SK-N-SH (cell line): ENCODE results near the gene XKR7. TPM values are rescaled to one million over a fixed set of nuclear protein-coding genes. Genes with fewer than 3 reads are reported as not detected.

Experiments used
- CTCF ChIA-PET: fragments of 300-600, 350-600 bp; formaldehyde crosslinking; extraction: SDS; loops from one replicate; lab custom pipeline; 2021; lab: Yijun Ruan, JAX
- POLR2A ChIA-PET: fragments of 350-600 bp; sonication (Branson Sonifier 250); formaldehyde crosslinking; extraction: SDS; loops from one replicate; lab custom pipeline; 2020; ENCODE audit warnings: antibody characterized with exemption, inconsistent platforms; lab: Yijun Ruan, JAX
- DNase-seq: peaks from one replicate; pipeline ENCODE4 v3.0.0; 2012
- H2AFZ ChIP-seq: fragments of 200-600 bp; sonication (generic); 2 replicates; pipeline ENCODE4 v1.8.1; 2016; ENCODE audit warnings: antibody characterized with exemption, mild to moderate bottlenecking, low read depth
- H3F3A ChIP-seq: fragments of 200-600 bp; sonication (generic); replicated peaks from 2 replicates; pipeline ENCODE3; 2016; ENCODE audit warnings: antibody characterized with exemption, mild to moderate bottlenecking; ENCODE audit not compliant: insufficient read depth
- H3K27ac ChIP-seq, 2 experiments: fragments of 200-500 bp in 1 of 2; fragments of 200-600 bp in 1 of 2; sonication (Bioruptor generic) in 1 of 2; sonication (generic), shearing (Covaris generic) in 1 of 2; 2 replicates each; pipeline versions ENCODE4 v1.5.1 to v1.6.1; 2014 to 2016; ENCODE audit warnings: low read depth in 2 of 2, inconsistent platforms in 1 of 2, low read length in 1 of 2, mild to moderate bottlenecking in 1 of 2, mixed read lengths in 1 of 2
- H3K27me3 ChIP-seq: fragments of 200-600 bp; sonication (generic), shearing (Covaris generic); 2 replicates; pipeline ENCODE4 v1.6.1; 2016; ENCODE audit warnings: mixed run types; ENCODE audit not compliant: insufficient read depth
- H3K36me3 ChIP-seq, 2 experiments: fragments of 200-500 bp in 1 of 2; fragments of 200-600 bp in 1 of 2; sonication (Bioruptor generic) in 1 of 2; sonication (generic) in 1 of 2; replicated peaks in 1 of 2; 2 replicates each; pipeline versions ENCODE3 to v1.5.1; 2014 to 2016; ENCODE audit warnings: low read length in 1 of 2, mild to moderate bottlenecking in 1 of 2; ENCODE audit not compliant: insufficient read depth in 2 of 2, control insufficient read depth in 1 of 2
- H3K4me1 ChIP-seq, 2 experiments: fragments of 200-500 bp in 1 of 2; fragments of 200-600 bp in 1 of 2; sonication (Bioruptor generic) in 1 of 2; sonication (generic), shearing (Covaris generic) in 1 of 2; 2 replicates each; pipeline versions ENCODE4 v1.5.1 to v1.6.1; 2014 to 2016; ENCODE audit warnings: low read depth in 1 of 2, low read length in 1 of 2, mixed run types in 1 of 2; ENCODE audit not compliant: insufficient read depth in 2 of 2, control insufficient read depth in 1 of 2
- H3K4me2 ChIP-seq: fragments of 200-600 bp; sonication (generic), shearing (Covaris generic); 2 replicates; pipeline ENCODE4 v1.6.1; 2017; ENCODE audit warnings: mixed run types
- H3K4me3 ChIP-seq, 2 experiments: fragments of 200-500 bp in 1 of 2; fragments of 200-600 bp in 1 of 2; sonication (Bioruptor generic) in 1 of 2; sonication (generic), shearing (Covaris generic) in 1 of 2; 2 replicates each; pipeline versions ENCODE4 v1.5.1 to v1.8.1; 2014 to 2016; ENCODE audit warnings: low read depth in 2 of 2, inconsistent platforms in 1 of 2, low read length in 1 of 2, mild to moderate bottlenecking in 1 of 2, mixed read lengths in 1 of 2, moderate library complexity in 1 of 2
- H3K79me2 ChIP-seq: fragments of 200-600 bp; sonication (generic); 2 replicates; pipeline ENCODE4 v1.8.1; 2017; ENCODE audit warnings: mild to moderate bottlenecking; ENCODE audit not compliant: insufficient read depth
- H3K9ac ChIP-seq: fragments of 200-600 bp; sonication (generic); 2 replicates; pipeline ENCODE4 v1.6.1; 2017; ENCODE audit warnings: mixed run types
- H3K9me2 ChIP-seq: fragments of 200-600 bp; sonication (generic); 2 replicates; pipeline ENCODE4 v1.6.1; 2017; ENCODE audit warnings: mixed run types
- H3K9me3 ChIP-seq: fragments of 200-600 bp; sonication (generic); 2 replicates; pipeline ENCODE4 v1.6.1; 2017; ENCODE audit warnings: mixed run types, mild to moderate bottlenecking, moderate library complexity
- H4K20me1 ChIP-seq: fragments of 200-600 bp; sonication (generic); 2 replicates; pipeline ENCODE4 v1.6.1; 2017; ENCODE audit warnings: mild to moderate bottlenecking, mixed run types; ENCODE audit not compliant: insufficient read depth
- CHD2 ChIP-seq: fragments of 150-350 bp; IDR thresholded peaks from 2 replicates; pipeline ENCODE4 v1.6.1; 2018; ENCODE audit warnings: low read length; ENCODE audit not compliant: partially characterized antibody
- CTCF ChIP-seq: fragments of 200-600 bp; sonication (generic); IDR thresholded peaks from 2 replicates; pipeline ENCODE4 v1.6.1; 2017; ENCODE audit warnings: antibody characterized with exemption, mild to moderate bottlenecking, moderate library complexity
- EP300 ChIP-seq, 2 experiments: IDR thresholded peaks; 2 replicates each; pipeline versions ENCODE4 v1.4.0 to v1.6.1; 2012; ENCODE audit warnings: borderline replicate concordance in 1 of 2, low read depth in 1 of 2, low read length in 1 of 2
- FOSL2 ChIP-seq: IDR thresholded peaks from 2 replicates; pipeline ENCODE4 v1.4.0; 2012; ENCODE audit warnings: low read depth, mild to moderate bottlenecking, moderate library complexity, borderline replicate concordance
- FOXJ3 ChIP-seq: sonication (generic); formaldehyde crosslinking; IDR thresholded peaks from 2 replicates; pipeline ENCODE4 v1.5.1; 2020; ENCODE audit warnings: mild to moderate bottlenecking, missing genetic modification reagents
- GABPA ChIP-seq: IDR thresholded peaks from 2 replicates; pipeline ENCODE4 v1.4.0; 2012; ENCODE audit warnings: low read depth, mild to moderate bottlenecking
- GATA2 ChIP-seq: sonication (generic); formaldehyde crosslinking; IDR thresholded peaks from 2 replicates; pipeline ENCODE4 v1.5.0; 2020; ENCODE audit warnings: mild to moderate bottlenecking, missing genetic modification reagents
- JUND ChIP-seq: IDR thresholded peaks from 2 replicates; pipeline ENCODE4 v1.4.0; 2012
- MAX ChIP-seq: IDR thresholded peaks from 2 replicates; pipeline ENCODE4 v1.4.0; 2012; ENCODE audit warnings: low read depth
- MEF2A ChIP-seq: IDR thresholded peaks from 2 replicates; pipeline ENCODE4 v1.4.0; 2012; ENCODE audit warnings: low read depth, borderline replicate concordance
- MXI1 ChIP-seq: IDR thresholded peaks from 2 replicates; pipeline ENCODE4 v1.6.1; 2012; ENCODE audit warnings: mild to moderate bottlenecking, low read depth, low read length, improper control_type of control experiment
- NRF1 ChIP-seq: IDR thresholded peaks from 2 replicates; pipeline ENCODE4 v1.6.1; 2012; ENCODE audit warnings: low read depth, mild to moderate bottlenecking, low read length
- PBX3 ChIP-seq: IDR thresholded peaks from 2 replicates; pipeline ENCODE4; 2012
- POLR2AphosphoS5 ChIP-seq: IDR thresholded peaks from 2 replicates; pipeline ENCODE4 v1.6.1; 2012; ENCODE audit warnings: low read depth, low read length
- RAD21 ChIP-seq: IDR thresholded peaks from 2 replicates; pipeline ENCODE4 v1.6.1; 2012; ENCODE audit warnings: mild to moderate bottlenecking, low read length
- REST ChIP-seq: IDR thresholded peaks from 2 replicates; pipeline ENCODE4 v1.6.1; 2012; ENCODE audit warnings: mild to moderate bottlenecking, low read depth, low read length, moderate library complexity
- RFX5 ChIP-seq: IDR thresholded peaks from 2 replicates; pipeline ENCODE4 v1.6.1; 2012; ENCODE audit warnings: mild to moderate bottlenecking, improper control_type of control experiment, low read length
- RXRA ChIP-seq: IDR thresholded peaks from 2 replicates; pipeline ENCODE4 v1.4.0; 2012; ENCODE audit warnings: low read depth, mild to moderate bottlenecking, borderline replicate concordance
- SIN3A ChIP-seq: IDR thresholded peaks from 2 replicates; pipeline ENCODE4 v1.6.1; 2012; ENCODE audit warnings: low read depth, mild to moderate bottlenecking, low read length, moderate library complexity, borderline replicate concordance
- TEAD4 ChIP-seq: IDR thresholded peaks from 2 replicates; pipeline ENCODE4 v1.4.0; 2012; ENCODE audit warnings: mild to moderate bottlenecking, borderline replicate concordance; ENCODE audit not compliant: insufficient read depth
- USF2 ChIP-seq: fragments of 150-350 bp; IDR thresholded peaks from 2 replicates; pipeline ENCODE4 v1.6.1; 2017; ENCODE audit warnings: antibody characterized with exemption, low read length, low read depth, borderline replicate concordance
- WGBS: methylation state at CpG from one replicate; pipeline ENCODE4 v1.1.6; 2017; ENCODE audit warnings: low lambda C conversion rate; 5-methylcytosine and 5-hydroxymethylcytosine counted together
- polyA plus RNA-seq, 3 experiments: library from polyadenylated mRNA; depleted of rRNA; stranded (reverse); fragments of >200 nt; gene quantifications; 2 replicates each; pipeline ENCODE4 v1.2.3, GENCODE V29; 2012

The XKR7 gene
- polyA plus RNA-seq, 1 of the 3 experiments (the other 2 are of a cell fraction): 0.02 TPM

- ChIA-PET CTCF (interaction anchor here (1.3 kb wide), 1 partner anchor 100 kb away, joined by 3 read pairs; no protein-coding TSS in a partner anchor), POLR2A (no interaction called here)
- Histone ChIP-seq H3K4me3 (no peak overlapping the region), H3K79me2 (no peaks in the 10 kb centered on the region), H3K27me3 (no peaks in the 10 kb centered on the region; the same call in 1 of the 2 replicates), H3K36me3 (no peaks in the 10 kb centered on the region), H3K4me1 (peaks cover 0 to 8% of the 10 kb centered on the region in 2 experiments; a peak in 1 of 4 replicates), H4K20me1 (no peaks in the 10 kb centered on the region), H3K9ac (no peak overlapping the region), H3K9me2 (no peaks in the 10 kb centered on the region), H3K9me3 (no peaks in the 10 kb centered on the region), H2AFZ (no peak overlapping the region), H3F3A (no peaks in the 10 kb centered on the region), H3K4me2 (no peak overlapping the region), H3K27ac (no peak overlapping the region)
- TF ChIP-seq CHD2 (no peak), NRF1 (no peak), MXI1 (no peak), JUND (no peak), RFX5 (no peak), SIN3A (no peak)
- no peak for DNase-seq
- WGBS: 38% methylated on average over 2 of the region's 2 CpGs
These were observed 24.1 kb downstream of the XKR7 start for GRCh38 chr20:31992086-31992485.

- H3K27me3 ChIP-seq: peaks cover 3% of the 10 kb centered on the region; the same call in 1 of the 2 replicates
- H3K9me2 ChIP-seq: no peaks in the 10 kb centered on the region
- H3F3A ChIP-seq: no peaks in the 10 kb centered on the region
- ChIA-PET POLR2A (no interaction called here), CTCF (no interaction called here)
- no peak overlapping the region for H3K4me2 ChIP-seq
- no peaks in the 10 kb centered on the region for H3K36me3 ChIP-seq
- H3K4me3 ChIP-seq: no peak overlapping the region
- no peak for TF ChIP-seq MXI1
- TF ChIP-seq GABPA: no peak
- TF ChIP-seq POLR2AphosphoS5: no peak
- TF ChIP-seq RXRA: no peak
- TF ChIP-seq CTCF: no peak
- no peak for TF ChIP-seq USF2
- TF ChIP-seq FOSL2: no peak
- no peak for TF ChIP-seq MEF2A
- no peak for TF ChIP-seq MAX
- no peak for TF ChIP-seq EP300 (IDR thresholded peaks at IDR 0.05; ENCODE audit: borderline replicate concordance in 1 of 2, low read depth in 1 of 2, low read length in 1 of 2)
- TF ChIP-seq RAD21: no peak
- no peak for TF ChIP-seq SIN3A
- no peak for TF ChIP-seq REST
- TF ChIP-seq GATA2 (CRISPR knock-in tag): no peak
- no peak for TF ChIP-seq PBX3
- no peak for TF ChIP-seq TEAD4
- no peak for TF ChIP-seq FOXJ3 (CRISPR knock-in tag)
- TF ChIP-seq NRF1: no peak
- WGBS: no CpG with 5 or more reads among the region's 18 CpGs
- no peaks in the 10 kb centered on the region for H4K20me1 ChIP-seq
- no peaks in the 10 kb centered on the region for H3K79me2 ChIP-seq
- no peak overlapping the region for H3K27ac ChIP-seq
- no peak overlapping the region for H2AFZ ChIP-seq
- DNase-seq: no peak
- H3K4me1 ChIP-seq: no peaks in the 10 kb centered on the region
- no peaks in the 10 kb centered on the region for H3K9me3 ChIP-seq
- no peak overlapping the region for H3K9ac ChIP-seq
These were observed 29.0 kb downstream of the XKR7 start for GRCh38 chr20:31996996-31997395.
